Measurements from ENCODE around the gene NPM1. TPM values are rescaled to one million over a fixed set of nuclear protein-coding genes. Genes with fewer than 3 reads are reported as not detected.

Gene NPM1
- total RNA-seq, 4 donors from 2014 or later: 1,265 to 21,851 (median 1,493) TPM

DNA sequence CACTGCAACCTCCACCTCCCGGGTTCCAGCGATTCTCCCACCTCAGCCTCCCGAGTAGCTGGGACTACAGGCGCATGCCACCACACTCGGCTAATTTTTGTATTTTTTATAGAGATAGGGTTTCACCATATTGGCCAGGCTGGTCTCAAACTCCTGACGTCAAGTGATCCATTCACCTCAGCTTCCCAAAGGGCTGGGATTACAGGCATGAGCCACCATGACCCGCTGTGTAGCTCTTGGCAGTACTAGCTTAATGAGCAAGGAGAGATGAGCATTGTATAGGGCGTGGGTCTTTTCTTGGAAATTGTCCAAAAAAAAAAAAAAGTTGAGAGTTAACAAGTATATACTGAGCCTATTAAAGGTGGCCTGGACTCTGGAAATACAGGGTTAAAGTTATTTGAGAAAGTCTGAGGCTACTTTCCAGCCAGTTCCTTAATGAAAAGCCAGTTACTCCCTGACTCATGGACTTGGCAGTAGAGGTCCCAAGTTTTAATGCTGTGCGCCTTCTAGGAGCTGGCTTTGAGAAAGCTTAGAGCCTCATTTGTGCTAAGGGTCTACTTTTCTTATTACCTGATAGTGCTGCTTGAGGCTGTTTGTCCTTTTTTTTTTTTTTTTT lies 27.6 kb downstream of the NPM1 start:
- Histone ChIP-seq H3K27me3 (peaks cover 0 to 3% of the 10 kb centered on the region in 2 donors), H3K4me1 (peaks cover 3 to 14% of the 10 kb centered on the region in 2 donors), H3K36me3 (no peaks in the 10 kb centered on the region), H3K27ac (no peak overlapping the region), H3K4me3 (no peak overlapping the region), H3K9me3 (no peaks in the 10 kb centered on the region)
- TF ChIP-seq, protein P1, sequence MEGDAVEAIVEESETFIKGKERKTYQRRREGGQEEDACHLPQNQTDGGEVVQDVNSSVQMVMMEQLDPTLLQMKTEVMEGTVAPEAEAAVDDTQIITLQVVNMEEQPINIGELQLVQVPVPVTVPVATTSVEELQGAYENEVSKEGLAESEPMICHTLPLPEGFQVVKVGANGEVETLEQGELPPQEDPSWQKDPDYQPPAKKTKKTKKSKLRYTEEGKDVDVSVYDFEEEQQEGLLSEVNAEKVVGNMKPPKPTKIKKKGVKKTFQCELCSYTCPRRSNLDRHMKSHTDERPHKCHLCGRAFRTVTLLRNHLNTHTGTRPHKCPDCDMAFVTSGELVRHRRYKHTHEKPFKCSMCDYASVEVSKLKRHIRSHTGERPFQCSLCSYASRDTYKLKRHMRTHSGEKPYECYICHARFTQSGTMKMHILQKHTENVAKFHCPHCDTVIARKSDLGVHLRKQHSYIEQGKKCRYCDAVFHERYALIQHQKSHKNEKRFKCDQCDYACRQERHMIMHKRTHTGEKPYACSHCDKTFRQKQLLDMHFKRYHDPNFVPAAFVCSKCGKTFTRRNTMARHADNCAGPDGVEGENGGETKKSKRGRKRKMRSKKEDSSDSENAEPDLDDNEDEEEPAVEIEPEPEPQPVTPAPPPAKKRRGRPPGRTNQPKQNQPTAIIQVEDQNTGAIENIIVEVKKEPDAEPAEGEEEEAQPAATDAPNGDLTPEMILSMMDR (IDR thresholded peaks at IDR 0.05): no peak
- TF ChIP-seq POLR2A (IDR thresholded peaks at IDR 0.05): no peak
- DNase-seq: no peak
- intact Hi-C loops (cut with DNase I; ENCODE audit: low total_unique reads): no loop called here

DNA sequence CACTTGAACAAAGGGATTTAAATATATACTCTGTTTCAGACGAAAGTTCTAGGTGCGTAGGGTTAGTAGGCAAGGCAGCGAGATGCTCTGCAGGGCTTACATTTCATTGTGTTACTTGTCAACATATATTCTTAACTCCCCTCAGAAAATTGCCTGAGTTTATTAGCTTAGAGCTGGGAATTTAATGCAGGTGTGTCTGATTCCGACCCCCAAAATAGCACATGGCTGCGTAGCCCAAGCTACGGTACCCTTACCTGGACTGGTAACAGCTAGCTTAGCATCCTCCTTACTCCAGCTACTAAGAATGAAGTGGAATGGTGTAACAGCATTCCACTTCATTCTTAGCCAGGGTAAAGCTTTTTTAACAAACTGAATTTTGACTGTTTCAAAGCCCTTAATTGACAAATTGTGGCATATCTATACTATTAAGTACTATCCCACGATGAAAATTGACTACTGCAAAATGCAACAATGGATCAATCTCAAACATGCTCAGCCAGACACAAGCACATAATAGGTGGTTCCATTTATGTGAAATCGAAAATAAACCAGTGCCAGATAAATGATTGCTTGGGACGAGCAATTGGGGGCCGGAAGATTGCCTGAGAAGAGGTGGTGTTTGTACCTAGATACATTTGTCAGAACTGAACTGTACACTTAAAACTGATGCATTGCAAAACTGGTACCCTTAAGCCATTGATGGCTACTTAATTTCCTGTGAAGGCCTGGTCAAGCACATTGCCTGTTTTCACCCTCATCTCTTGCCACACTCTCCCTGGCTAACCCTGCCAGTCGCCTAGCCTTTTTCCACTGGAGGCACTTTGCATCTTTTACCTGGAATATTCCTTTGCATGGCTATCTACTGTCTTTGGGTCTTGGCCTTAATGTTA lies 28.8 kb downstream of the NPM1 start:
- intact Hi-C loops (cut with DNase I; ENCODE audit: low total_unique reads): no loop called here
- Histone ChIP-seq H3K27me3 (peaks cover 0 to 6% of the 10 kb centered on the region in 2 donors), H3K4me3 (no peak overlapping the region), H3K27ac (no peak overlapping the region), H3K36me3 (no peaks in the 10 kb centered on the region), H3K4me1 (peaks cover 0 to 18% of the 10 kb centered on the region in 2 donors), H3K9me3 (no peaks in the 10 kb centered on the region)
- no peak for DNase-seq
- no peak for TF ChIP-seq POLR2A (IDR thresholded peaks at IDR 0.05)
- TF ChIP-seq, protein P1 (IDR thresholded peaks at IDR 0.05): no peak

DNA sequence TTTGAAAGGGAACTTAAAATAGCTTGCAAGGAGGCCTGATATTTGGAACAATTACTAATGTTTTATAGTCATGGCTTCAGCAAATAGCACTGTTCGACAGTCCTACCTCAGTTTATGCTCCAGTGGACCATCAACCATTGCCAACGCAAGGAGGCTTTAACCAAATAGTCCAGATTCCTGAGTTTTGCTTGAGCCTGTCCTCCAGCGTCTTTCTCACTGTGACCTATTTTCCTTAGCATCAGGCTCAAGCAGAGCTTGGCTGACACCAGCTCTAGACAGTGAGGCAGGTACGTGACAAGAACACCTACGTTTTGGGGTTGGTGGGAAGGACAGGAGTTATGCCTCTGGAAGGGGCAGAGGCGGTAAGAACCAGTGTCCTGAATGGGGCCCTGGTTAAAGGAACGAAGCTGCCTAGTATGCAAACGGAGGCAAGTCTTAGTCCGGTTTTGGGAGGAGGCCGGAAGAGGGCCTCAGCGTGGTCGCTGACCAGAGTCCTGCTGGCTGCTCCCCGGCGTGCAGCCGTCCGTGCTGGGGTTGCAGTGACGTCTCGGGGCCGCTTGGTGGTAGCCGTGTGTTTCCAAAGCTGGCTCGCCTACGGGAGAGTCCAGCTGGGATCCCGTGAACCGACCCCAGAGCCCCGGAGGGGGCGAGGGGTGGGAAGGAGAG lies 30.8 kb downstream of the NPM1 start:
- Histone ChIP-seq H3K27ac (no peak overlapping the region), H3K27me3 (peaks cover 0 to 6% of the 10 kb centered on the region in 2 donors), H3K36me3 (no peaks in the 10 kb centered on the region), H3K9me3 (no peaks in the 10 kb centered on the region), H3K4me1 (peaks cover 0 to 18% of the 10 kb centered on the region in 2 donors), H3K4me3 (peak overlapping the region in 1 of 2 donors; percentile 29)
- intact Hi-C loops (cut with DNase I; ENCODE audit: low total_unique reads): no loop called here
- DNase-seq: peak; percentile 75 to 87
- TF ChIP-seq, protein P1 (IDR thresholded peaks at IDR 0.05): peak; percentile 83 to 99 (median 96)
- TF ChIP-seq POLR2A (IDR thresholded peaks at IDR 0.05): no peak

DNA sequence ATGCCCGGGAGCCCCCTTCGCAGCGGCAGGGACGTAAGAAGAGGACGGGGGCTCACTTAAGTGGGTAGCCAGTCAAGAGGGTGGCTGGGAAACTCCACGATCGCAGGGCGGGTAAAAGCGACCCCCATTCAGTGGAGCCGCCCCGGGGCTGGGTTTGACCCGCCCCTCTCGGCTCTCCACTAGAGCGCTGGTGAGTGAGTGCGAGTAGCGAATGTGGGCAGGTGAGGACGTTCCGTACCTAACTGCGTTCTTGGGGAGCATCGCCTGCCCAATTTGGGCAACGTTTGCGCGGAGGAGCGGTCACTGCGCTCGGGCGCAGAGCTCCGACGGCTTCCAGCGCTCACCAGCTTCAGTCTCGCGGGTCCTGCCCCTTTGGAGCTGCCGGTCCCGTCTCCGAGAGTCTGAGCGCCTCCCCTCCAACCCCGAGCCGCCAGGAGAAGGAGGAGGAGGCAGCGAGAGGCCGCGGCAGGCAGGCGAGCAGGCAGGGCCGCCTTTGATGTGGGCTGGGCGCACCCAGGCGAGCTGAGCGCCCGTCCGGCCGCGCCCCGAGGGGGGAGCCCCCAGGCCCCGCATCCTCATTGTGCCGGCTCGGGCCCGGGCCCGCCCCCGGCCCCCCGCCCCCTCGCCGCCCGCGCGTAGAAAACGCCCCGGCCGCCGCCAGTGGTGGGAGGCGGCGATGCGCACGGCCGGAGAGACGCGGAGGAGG lies 31.5 kb downstream of the NPM1 start, which contains the start of gene FGF18:
Gene FGF18, plus strand, starts transcription at position 666 of the 706 bp plus-strand sequence. CDS start 553 bp downstream, outside the sequence.
- no peak within 1 kb of the TSS for H3K27ac ChIP-seq
- TF ChIP-seq POLR2A (IDR thresholded peaks at IDR 0.05): no peak
- TF ChIP-seq, protein P1 (IDR thresholded peaks at IDR 0.05): no peak
- peak in 1 of 2 donors; percentile 49 for DNase-seq
- H3K4me3 ChIP-seq: peak within 1 kb of the TSS; percentile 1 to 29
- H3K36me3 ChIP-seq: no peaks in the 10 kb centered on the region
- peaks cover 0 to 6% of the 10 kb centered on the region in 2 donors for H3K27me3 ChIP-seq
- intact Hi-C loops (cut with DNase I; ENCODE audit: low total_unique reads): no loop called here
- no peaks in the 10 kb centered on the region for H3K9me3 ChIP-seq
- H3K4me1 ChIP-seq: peaks cover 0 to 18% of the 10 kb centered on the region in 2 donors

Measured in uterus (tissue), 4 donors.